HG02938 (cell line): ENCODE measurements around the gene PRSS27.

ENCODE experiments used
- ATAC-seq: cut with Tn5 transposase; IDR thresholded peaks from one replicate; pipeline ENCODE4 v1.9.1; 2021; ENCODE audit warnings: mild to moderate bottlenecking, moderate library complexity; ENCODE audit not compliant: unreplicated experiment

Gene PRSS27

GRCh38 chr16:2710021-2710710 lies 9.9 kb downstream of the PRSS27 start:
- ATAC-seq: no peak

GRCh38 chr16:2709588-2709984 lies 10.4 kb downstream of the PRSS27 start:
- ATAC-seq: no peak

GRCh38 chr16:2708955-2709587 lies 11.0 kb downstream of the PRSS27 start:
- no peak for ATAC-seq

GRCh38 chr16:2708290-2708639 lies 11.8 kb downstream of the PRSS27 start:
- ATAC-seq: no peak

GRCh38 chr16:2707368-2708289 lies 12.4 kb downstream of the PRSS27 start:
- no peak for ATAC-seq

GRCh38 chr16:2706611-2707311 lies 13.3 kb downstream of the PRSS27 start:
- ATAC-seq: no peak

GRCh38 chr16:2706085-2706484 lies 13.9 kb downstream of the PRSS27 start:
- no peak for ATAC-seq

- ATAC-seq: no peak
These were observed 14.7 kb downstream of the PRSS27 start for GRCh38 chr16:2705351-2705750.

- ATAC-seq: no peak
These were observed 15.1 kb downstream of the PRSS27 start for GRCh38 chr16:2704983-2705275.

GRCh38 chr16:2704166-2704982 lies 15.7 kb downstream of the PRSS27 start:
- no peak for ATAC-seq

- ATAC-seq: no peak
These were observed 16.9 kb downstream of the PRSS27 start for GRCh38 chr16:2702871-2703745.

GRCh38 chr16:2702438-2702825 lies 17.6 kb downstream of the PRSS27 start:
- no peak for ATAC-seq

GRCh38 chr16:2701713-2702437 lies 18.1 kb downstream of the PRSS27 start:
- no peak for ATAC-seq

- no peak for ATAC-seq
These were observed 18.8 kb downstream of the PRSS27 start for GRCh38 chr16:2701272-2701671.

- no peak for ATAC-seq
These were observed 19.2 kb downstream of the PRSS27 start for GRCh38 chr16:2700786-2701185.

GRCh38 chr16:2699791-2700600 lies 20.0 kb downstream of the PRSS27 start:
- ATAC-seq: no peak

GRCh38 chr16:2698965-2699750 lies 20.9 kb downstream of the PRSS27 start:
- no peak for ATAC-seq
